ENCODE data around the gene CPB2.

The CPB2 gene, protein sequence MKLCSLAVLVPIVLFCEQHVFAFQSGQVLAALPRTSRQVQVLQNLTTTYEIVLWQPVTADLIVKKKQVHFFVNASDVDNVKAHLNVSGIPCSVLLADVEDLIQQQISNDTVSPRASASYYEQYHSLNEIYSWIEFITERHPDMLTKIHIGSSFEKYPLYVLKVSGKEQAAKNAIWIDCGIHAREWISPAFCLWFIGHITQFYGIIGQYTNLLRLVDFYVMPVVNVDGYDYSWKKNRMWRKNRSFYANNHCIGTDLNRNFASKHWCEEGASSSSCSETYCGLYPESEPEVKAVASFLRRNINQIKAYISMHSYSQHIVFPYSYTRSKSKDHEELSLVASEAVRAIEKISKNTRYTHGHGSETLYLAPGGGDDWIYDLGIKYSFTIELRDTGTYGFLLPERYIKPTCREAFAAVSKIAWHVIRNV

GRCh38 chr13:46104868-46105267 lies at the start of gene CPB2:
TSS of gene CPB2 (minus strand) at chr13:46105033. CDS start at chr13:46105009, 24 bp downstream.
- no peak for DNase-seq (ENCODE audit: low read depth in 1 of 2, low spot score in 1 of 2)

DNA sequence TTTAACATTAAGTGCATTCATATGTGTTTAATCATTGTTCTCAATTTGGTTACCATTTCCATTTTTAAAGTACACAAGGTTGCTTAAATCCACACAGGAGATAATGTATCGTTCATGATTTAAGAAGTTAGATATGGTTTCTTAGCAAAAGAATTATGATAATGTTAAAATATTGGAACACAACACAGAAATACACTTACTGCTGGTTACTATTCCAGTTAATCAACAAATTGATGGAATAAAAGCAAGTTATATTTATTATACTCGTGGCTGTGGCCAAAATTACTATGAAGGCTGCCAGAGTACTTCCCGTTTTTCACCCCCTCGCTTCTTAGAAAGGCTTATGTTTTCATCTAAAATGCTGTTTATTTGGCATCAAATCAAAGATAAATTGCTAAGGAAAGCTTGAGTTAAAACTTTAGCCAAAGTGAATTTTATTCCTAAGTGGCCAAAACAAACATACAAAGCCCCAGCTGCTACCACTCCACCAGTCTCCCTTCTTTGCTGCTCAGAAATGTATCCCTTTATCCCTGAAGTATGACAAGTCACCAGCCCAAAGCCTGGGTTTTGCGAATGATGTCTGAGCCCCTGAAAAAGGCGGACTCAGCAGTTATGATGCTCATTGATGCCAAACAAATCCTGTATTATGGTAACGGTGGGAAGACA lies 49.4 kb upstream of the CPB2 start:
- DNase-seq (ENCODE audit: low read depth in 1 of 2, low spot score in 1 of 2), result no peak

GRCh38 chr13:46152627-46153328 lies 47.9 kb upstream of the CPB2 start:
- no peak for DNase-seq (ENCODE audit: low read depth in 1 of 2, low spot score in 1 of 2)

DNA sequence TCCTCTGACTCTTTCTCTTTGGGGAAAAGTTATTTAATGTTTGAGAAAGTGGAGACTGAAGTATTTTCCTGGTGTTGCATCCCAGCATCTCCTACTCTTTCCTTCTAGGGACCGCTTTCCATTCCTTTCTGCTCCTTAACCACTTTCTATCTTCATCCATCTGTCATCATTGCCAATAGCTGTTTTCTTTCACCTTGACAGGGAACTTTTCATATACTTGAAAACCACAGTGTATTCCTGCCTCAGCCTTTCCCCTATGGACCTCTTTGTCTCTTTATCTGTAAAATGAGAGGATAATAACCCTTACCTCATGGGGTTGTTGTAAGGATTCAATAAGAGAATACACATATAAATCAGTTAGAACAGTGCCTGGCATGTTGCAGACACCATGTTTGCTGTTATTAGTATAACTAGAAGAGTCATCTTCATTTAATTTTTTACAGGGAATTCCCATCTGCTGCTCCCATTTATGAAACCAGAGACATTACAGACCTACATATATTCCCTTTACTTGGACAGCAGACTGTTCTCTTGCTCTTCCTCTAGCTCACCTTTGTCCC lies 45.4 kb upstream of the CPB2 start:
- DNase-seq (ENCODE audit: low read depth in 1 of 2, low spot score in 1 of 2), result no peak

- no peak for DNase-seq (ENCODE audit: low read depth in 1 of 2, low spot score in 1 of 2)
These were observed 44.7 kb upstream of the CPB2 start for GRCh38 chr13:46149272-46150133.

- no peak for DNase-seq (ENCODE audit: low read depth in 1 of 2, low spot score in 1 of 2)
These were observed 42.1 kb upstream of the CPB2 start for GRCh38 chr13:46146898-46147297.

- no peak for DNase-seq (ENCODE audit: low read depth in 1 of 2, low spot score in 1 of 2)
These were observed 41.1 kb upstream of the CPB2 start for GRCh38 chr13:46145950-46146349.

DNA sequence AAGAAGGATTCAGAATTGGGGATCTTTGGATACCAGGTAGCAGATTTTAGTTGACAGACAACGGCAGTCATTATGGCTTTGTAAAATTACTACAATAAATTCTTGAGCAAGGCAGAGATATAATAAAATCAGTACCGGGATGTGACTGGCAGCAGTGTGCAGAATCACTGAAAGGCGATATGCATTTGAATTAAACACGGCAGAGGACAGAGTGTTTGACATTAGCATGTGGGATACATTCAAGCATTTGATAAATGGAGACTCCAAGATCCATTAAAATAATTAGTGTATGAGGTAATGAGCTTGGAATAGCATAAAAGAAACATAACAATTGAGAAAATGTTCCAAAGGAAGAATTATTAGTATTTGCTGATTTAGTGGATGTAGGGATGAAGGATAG lies 40.3 kb upstream of the CPB2 start:
- no peak for DNase-seq (ENCODE audit: low read depth in 1 of 2, low spot score in 1 of 2)

DNA sequence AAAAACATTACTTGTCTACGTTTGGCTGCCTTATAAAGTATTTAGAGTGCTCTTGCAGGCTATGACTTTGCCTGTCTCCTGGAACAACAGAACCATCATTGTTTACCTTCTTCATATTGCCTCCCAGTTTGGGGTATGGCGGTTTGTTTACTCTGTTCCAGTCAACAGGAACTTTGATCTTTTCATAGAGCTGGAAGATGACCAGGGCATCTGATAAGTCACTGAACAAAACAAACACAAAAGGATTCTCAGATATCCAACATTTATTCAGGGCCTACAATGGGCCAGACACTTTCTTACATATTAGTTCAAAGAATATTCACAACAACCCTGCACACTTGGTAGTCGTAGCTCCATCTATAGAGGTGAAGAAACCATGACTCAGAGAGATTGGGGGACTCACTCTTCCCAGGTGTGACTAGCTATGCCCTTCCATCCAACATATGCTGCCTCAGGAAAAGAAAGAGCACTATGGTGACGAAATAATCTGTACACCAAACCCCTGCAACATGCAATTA lies 38.4 kb upstream of the CPB2 start:
- DNase-seq (ENCODE audit: low read depth in 1 of 2, low spot score in 1 of 2), result no peak

DNA sequence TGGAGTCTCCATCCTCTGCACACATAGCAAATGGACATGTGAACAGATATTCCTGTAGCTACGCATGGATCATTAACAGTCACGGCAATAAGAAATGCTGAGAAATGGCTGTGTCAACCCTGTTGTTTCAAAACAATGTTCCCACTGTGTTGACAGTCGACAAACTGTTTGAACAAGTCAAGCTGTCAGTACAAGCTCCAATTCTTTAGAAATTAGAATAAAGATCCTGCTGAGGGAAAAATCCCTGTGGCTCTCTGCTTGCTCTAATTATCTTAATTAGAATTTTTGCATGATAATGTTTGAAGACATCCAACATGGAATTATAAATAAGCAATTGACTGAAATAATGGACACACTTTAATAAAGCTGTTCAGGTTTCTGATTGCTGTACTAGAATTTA lies 37.9 kb upstream of the CPB2 start:
- DNase-seq (ENCODE audit: low read depth in 1 of 2, low spot score in 1 of 2), result no peak

DNA sequence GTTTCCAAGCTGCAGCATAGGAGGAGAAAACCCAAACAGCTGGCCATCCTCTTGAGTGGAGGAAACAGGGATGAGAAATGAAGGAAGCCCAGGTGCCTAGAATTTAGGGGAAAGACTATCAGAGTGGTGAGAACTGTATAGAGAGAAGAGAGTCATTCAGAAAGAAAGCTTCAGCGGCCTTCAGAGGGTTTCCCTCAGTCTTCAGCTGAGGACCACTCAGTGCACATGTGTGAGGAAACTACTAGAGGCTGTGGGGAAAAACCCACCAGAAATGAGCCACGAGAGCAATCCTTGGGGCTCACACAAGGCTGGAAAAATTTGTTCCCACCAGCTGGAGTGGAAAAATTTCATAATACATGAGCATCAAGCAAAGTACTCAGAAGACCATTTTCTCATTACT lies 35.2 kb upstream of the CPB2 start:
- DNase-seq (ENCODE audit: low read depth in 1 of 2, low spot score in 1 of 2), result no peak

GRCh38 chr13:46137627-46138317 lies 32.9 kb upstream of the CPB2 start:
- no peak for DNase-seq (ENCODE audit: low read depth in 1 of 2, low spot score in 1 of 2)

DNA sequence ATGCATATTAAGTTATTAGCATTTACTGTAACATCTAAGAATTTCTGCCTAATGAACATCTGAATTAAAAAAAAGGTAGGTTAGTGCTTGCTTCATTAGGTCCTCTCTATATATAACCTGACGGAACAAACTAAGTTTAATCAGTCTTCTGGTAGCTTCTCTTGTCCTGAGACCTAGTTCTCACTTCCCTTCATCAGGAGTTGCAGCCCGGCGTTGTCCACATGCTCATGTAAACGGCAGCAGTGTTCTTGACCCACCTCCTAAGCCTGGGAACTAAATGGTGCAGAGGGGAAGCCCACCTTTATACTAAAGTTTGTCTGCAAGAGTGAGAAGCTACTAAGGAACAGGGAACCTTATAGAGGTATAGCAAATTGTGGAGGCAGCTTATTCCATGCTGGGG lies 31.9 kb upstream of the CPB2 start:
- no peak for DNase-seq (ENCODE audit: low read depth in 1 of 2, low spot score in 1 of 2)

DNA sequence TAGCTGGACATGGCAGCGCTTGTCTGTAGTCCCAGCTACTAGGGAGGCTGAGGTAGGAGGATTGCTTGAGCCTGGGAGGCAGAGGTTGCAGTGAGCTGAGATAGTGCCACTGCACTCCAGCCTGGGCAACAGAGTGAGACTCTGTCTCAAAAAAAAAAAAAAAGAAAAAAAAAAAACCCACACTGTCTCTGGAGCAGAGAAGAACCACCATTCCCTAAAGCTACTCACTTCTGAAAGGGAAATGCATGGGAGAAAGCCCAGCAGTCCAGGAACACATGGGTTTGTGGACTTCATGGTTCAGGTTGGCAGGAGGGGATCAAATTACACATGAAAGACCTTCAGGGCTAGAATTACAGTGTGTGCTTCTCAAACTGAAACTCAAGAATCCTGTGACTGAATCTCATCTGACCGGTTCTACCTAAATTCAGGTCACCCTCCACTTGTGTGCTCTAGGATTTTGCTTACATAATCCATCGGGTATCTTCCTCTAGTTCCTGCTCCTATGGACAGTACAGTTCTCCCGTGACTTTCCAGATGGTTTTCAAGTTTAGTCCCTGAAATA lies 30.2 kb upstream of the CPB2 start:
- no peak for DNase-seq (ENCODE audit: low read depth in 1 of 2, low spot score in 1 of 2)

GRCh38 chr13:46134494-46134893 lies 29.7 kb upstream of the CPB2 start:
- DNase-seq (ENCODE audit: low read depth in 1 of 2, low spot score in 1 of 2), result no peak

DNA sequence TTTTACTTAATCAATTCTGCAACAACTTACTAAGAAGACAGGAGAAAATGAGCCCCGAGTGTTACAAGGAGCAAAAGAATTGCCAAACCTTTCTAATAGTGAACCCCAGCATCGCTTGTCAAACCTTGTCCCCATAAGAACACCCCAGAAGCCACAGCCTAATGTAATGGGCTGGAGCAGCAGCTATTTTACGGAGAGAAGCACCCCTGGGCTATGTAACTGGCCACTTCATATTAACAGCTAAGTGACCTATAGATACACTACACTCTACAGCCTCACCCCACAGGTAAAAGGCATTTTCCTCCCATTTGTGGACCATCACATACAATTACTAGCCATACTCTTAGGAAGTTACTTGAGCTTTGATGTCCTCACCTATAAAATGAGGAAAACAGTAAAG lies 27.3 kb upstream of the CPB2 start:
- DNase-seq (ENCODE audit: low read depth in 1 of 2, low spot score in 1 of 2), result no peak

DNA sequence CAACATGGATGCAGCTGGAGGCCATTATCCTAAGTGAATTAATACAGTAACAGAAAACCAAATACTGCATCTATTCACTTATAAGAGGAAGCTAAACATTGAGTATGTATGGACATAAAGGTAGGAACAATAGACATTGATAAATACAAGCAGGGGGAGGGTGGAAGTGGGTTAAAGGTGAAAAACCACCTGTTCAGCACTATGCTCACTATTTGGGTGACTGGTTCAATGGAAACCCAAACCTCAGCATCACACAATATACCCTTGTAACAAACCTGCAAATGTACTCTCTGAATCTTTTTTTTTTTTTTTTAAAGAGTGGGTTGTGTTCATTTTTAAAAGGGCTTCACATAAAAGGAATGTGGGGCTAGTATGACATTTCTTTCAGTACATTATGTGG lies 26.9 kb upstream of the CPB2 start:
- no peak for DNase-seq (ENCODE audit: low read depth in 1 of 2, low spot score in 1 of 2)

DNA sequence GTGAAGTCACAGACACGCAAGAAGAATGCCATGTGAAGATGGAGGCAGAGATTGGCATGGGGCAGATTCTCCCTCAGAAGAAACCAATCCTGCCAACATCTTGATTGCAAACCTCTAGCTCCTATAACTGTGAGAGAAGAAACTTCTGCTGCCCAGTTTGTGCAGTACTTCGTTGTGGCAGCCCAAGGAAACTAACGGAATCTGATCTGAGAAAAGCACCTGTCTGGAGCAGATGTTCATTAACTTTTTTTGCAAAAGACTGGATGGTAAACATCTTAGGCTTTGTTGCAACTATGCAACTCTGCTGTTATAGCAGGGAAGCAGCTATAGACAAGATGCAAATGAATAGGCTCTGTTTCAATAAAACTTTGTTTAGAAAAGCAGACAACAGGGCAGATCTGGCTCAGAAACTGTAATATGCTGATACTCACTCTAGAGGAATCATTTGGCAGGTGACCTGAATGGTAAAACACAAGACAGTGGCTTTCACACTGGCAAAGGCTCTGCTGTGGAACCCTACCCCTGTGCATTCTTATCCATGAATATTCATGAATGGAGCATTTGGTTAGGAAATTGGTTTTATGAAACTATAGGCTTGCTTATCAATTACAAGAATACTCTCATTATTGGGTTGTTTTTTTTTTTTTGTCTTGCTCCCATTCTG lies 25.3 kb upstream of the CPB2 start:
- DNase-seq (ENCODE audit: low read depth in 1 of 2, low spot score in 1 of 2), result no peak

DNA sequence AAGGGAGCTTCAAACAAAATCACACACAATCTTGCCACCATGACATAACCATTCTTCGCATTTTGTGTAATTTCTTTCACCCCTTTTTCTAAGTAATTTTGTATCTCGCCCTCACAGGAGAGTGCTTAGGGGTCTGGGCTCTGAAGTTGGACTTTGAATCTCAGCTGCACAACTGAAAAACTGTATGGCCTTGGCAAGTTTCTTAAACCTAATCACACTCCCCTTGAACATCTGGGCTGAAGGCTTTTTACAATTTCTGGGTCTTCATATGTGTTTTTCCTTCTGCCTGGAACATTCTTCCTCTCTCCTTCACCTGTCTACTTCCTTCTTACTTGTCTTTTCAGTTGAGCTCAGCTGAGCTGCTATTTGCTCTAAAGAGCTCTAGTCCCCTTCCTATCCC lies 24.3 kb upstream of the CPB2 start:
- DNase-seq (ENCODE audit: low read depth in 1 of 2, low spot score in 1 of 2), result no peak

Data from stimulated activated CD4-positive, alpha-beta T cell treated with anti-CD3 and anti-CD28 coated beads, Interleukin-15, amount 100 ng/mL, for 1 hour (primary cell).